NAMALWA (cell line): ENCODE data around the gene PNMA1.
"Not testable (repeated sequence)": the region's sequence is repeated elsewhere in the genome, so short reads cannot be mapped to it uniquely, and the experiment has no call there.

Source experiments
- DNase-seq: peaks from one replicate; pipeline ENCODE4 v3.0.0-alpha.2; 2015; ENCODE audit warnings: low spot score

Gene PNMA1

GRCh38 chr14:73715707-73716106 lies 1.5 kb upstream of the PNMA1 start:
- DNase-seq, result no peak

GRCh38 chr14:73714656-73715081 lies 485 bp upstream of the PNMA1 start:
- no peak for DNase-seq

- no peak for DNase-seq
These were observed 880 bp downstream of the PNMA1 start for GRCh38 chr14:73713206-73713802.

- peak; percentile 32 for DNase-seq
These were observed 1.5 kb downstream of the PNMA1 start for GRCh38 chr14:73712540-73713180.

GRCh38 chr14:73712071-73712506 lies 2.1 kb downstream of the PNMA1 start:
- no peak for DNase-seq

- no peak for DNase-seq
These were observed 3.4 kb downstream of the PNMA1 start for GRCh38 chr14:73710737-73711136.

- no peak for DNase-seq
These were observed 4.2 kb downstream of the PNMA1 start for GRCh38 chr14:73709904-73710469.

- DNase-seq, result not testable (repeated sequence)
These were observed 6.1 kb downstream of the PNMA1 start for GRCh38 chr14:73708076-73708475.

DNA sequence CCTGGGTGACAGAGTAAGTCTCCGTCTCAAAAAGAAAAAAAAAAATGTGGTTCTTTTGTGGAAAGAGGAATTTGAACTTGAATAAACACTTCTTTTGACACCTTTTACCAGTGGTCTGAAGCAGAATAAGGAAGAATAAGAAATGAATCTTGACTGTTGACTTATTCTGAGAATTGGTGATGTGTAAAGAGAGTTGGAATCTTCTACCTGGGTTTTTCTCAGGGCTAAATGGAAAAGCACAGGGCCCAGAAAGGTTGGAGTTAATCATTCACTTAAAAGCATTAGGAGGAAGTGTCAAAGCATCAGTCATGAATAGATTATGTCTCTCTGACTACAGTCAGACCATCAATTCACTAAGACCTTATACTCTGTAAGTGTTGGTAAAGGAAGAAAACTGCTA lies 13.9 kb downstream of the PNMA1 start:
- no peak for DNase-seq

- DNase-seq, result no peak
These were observed 17.5 kb downstream of the PNMA1 start for GRCh38 chr14:73696466-73697400.

DNA sequence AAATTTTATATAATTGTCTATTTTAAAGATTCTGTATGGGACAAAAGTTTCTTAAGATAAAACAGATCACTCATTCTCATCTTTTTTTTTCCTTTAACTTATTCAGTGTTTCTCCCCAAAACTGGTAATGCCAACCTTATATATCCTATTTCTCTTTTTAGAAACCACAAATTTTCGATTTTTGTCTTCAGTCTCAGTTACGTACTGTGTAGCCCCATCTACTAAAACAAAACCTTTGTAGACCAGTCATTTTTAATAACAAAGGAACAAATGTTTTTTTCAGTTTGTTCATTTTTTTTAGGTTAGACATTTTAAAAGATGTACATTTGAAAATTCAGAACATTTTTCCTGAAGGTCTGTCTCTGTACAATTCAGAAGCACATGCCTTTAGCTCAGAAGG lies 18.2 kb downstream of the PNMA1 start:
- DNase-seq, result no peak

- DNase-seq, result no peak
These were observed 19.1 kb downstream of the PNMA1 start for GRCh38 chr14:73695082-73695481.

GRCh38 chr14:73694083-73694482 lies 20.1 kb downstream of the PNMA1 start:
- no peak for DNase-seq

GRCh38 chr14:73686901-73687300 lies 27.3 kb downstream of the PNMA1 start:
- no peak for DNase-seq

GRCh38 chr14:73685328-73685727 lies 28.9 kb downstream of the PNMA1 start:
- DNase-seq, result no peak

DNA sequence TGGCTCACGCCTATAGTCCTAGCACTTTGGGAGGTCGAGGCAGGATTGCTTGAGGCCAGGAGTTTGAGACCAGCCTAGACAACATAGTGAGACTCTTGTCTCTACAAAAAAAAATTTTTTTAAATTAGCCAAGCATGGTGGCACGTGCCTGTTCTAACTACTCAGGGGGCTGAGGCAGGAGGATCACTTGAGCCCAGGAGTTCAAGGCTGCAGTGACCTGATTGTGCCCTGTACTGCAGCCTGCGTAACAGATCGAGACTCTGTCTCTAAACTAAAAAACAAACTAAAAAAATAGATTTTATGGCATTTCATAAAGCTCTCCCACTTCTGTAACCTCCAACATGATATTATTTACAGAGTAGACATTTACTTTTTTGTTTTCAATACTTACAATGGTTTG lies 29.6 kb downstream of the PNMA1 start:
- DNase-seq, result no peak

DNA sequence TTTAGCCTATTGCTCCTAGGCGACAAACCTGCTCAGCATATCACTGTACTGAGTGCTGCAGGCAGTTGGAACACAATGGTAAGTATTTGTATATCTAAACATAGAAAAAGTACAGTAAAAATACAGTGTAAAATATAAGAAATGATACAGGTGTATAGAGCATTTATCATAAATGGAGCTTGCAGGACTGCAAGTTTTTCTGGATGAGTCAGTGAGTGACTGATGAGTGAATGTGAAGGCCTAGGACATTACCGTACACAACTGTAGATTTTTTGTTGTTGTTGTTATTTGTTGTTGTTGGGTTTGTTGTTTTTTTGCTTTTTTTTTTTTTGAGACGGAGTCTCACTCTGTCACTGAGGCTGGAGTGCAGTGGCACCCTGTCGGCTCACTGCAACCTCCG lies 33.4 kb downstream of the PNMA1 start:
- DNase-seq, result no peak

DNA sequence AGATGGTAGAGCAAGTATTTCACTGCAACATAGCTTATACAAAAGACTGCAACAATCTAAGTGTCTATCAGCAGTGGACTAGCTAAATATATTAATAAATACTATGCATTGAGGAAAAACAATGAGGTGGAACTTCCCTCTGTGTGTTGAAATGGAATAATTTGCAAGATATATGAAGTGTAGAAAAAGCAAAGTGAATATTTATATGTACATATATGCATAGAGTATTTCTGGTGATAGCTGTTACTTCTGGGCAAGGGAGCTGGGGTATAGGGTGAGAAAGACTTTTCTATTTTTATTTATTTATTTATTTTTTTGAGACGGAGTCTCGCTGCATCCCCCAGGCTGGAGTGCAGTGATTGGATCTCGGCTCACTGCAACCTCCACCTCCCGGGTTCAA lies 35.5 kb downstream of the PNMA1 start:
- no peak for DNase-seq

DNA sequence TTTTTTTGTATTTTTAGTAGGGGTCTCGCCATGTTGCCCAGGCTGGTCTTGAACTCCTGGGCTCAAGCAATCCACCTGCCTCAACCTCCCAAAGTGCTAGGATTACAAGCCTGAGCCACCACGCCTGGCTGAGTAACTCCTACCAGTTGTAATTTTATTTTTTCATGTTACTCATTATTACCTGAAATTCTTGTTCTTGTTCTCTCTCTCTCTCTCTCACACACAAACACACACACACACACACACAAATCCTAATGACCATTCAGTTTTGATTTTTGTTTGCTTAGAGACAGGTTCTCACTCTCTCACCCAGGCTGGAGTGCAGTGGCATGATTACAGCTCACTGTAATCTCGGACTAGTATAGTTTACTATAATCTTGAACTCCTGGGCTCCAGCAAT lies 39.2 kb downstream of the PNMA1 start:
- DNase-seq, result no peak

GRCh38 chr14:73667854-73668253 lies 46.3 kb downstream of the PNMA1 start:
- no peak for DNase-seq

- no peak for DNase-seq
These were observed 47.6 kb downstream of the PNMA1 start for GRCh38 chr14:73666583-73666982.

GRCh38 chr14:73665130-73665529 lies 49.1 kb downstream of the PNMA1 start:
- no peak for DNase-seq
